Epithelial cell of prostate (primary cell): Measurements from ENCODE around the gene LNP1.
A peak's percentile ranks its signal among the peaks of the same experiment; 100 is the strongest.
"Not testable (repeated sequence)": the region's sequence is repeated elsewhere in the genome, so short reads cannot be mapped to it uniquely, and the experiment has no call there.

Source experiments
- DNase-seq: peaks from one replicate; pipeline ENCODE4 v3.0.0-alpha.2; 2011; ENCODE audit warnings: low read depth, low spot score
- H3K27ac ChIP-seq: fragments of 450-650 bp; 2 replicates; pipeline ENCODE4 v1.5.1; 2017; ENCODE audit warnings: mild to moderate bottlenecking

Gene LNP1

DNA sequence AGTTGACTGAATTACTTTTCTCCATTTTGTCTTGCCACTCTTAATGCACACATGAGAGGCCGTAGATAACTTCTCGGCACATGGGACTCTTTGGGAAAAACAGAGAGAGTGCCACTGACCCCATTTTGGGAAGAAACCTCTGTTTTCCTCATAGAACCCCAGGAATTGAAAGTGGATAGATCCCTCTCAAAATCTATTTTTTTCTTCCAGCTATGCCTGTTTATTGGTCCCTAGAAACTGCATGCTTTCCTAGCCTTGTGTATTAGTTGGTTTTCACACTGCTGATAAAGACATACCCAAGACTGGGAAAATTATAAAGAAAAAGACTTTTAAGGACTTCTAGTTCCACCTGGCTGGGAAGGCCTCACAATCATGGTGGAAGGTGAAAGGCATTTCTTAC is 67.3 kb downstream of the LNP1 start:
- no peak overlapping the region for H3K27ac ChIP-seq

DNA sequence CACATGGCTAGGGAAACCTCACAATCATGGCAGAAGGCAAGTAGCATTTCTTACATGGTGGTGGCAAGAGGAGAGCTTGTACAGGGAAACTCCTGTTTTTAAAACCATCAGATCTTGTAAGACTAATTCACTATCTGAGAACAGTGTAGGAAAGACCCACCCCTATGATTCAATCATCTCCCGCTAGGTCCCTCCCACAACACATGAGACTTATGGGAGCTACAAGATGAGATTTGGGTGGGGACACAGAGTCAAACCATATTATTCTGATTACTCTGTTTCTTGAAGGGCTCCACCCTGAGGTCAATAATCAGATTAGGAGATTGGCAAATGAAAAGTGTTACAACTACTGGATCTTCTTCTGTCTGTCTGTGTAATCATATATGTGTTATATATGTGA is 69.6 kb downstream of the LNP1 start:
- H3K27ac ChIP-seq, result no peak overlapping the region
- DNase-seq, result no peak

More for the DNA sequence above, 67.3 kb downstream of the LNP1 start:
- DNase-seq, result no peak

DNA sequence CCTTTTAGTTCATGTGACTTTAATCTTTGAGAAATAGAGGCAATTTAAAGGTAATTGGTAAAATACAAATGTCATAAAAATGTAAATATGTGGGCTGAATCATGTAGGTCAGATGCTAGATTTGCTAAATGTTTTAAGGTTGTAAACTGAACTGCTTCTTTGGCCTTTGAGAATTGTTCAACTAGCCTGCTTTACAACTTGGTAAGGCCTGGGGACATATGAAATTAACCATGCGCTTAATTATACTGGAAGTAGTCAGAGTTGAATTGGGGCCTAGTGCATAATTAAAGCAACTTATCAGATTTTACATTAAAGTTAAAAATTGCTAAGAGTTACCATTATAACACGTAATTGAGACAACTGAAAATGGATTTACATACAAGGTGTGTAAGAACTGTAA is 70.1 kb downstream of the LNP1 start:
- H3K27ac ChIP-seq, result no peak overlapping the region
- no peak for DNase-seq

DNA sequence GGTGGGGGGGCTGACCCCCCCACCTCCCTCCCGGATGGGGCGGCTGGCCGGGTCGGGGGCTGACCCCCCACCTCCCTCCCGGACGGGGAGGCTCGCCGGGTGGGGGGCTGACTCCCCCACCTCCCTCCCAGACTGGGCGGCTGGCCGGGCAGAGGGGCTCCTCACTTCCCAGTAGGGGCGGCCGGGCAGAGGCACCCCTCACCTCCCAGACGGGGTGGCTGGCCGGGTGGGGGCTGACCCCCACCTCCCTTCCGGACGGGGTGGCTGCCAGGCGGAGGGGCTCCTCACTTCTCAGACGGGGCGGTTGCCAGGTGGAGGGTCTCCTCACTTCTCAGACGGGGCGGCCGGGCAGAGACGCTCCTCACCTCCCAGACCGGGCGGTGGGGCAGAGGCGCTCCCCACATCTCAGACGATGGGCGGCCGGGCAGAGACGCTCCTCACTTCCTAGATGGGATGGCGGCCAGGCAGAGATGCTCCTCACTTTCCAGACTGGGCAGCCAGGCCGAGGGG is 76.6 kb downstream of the LNP1 start:
- DNase-seq, H3K27ac ChIP-seq: not testable (repeated sequence)

DNA sequence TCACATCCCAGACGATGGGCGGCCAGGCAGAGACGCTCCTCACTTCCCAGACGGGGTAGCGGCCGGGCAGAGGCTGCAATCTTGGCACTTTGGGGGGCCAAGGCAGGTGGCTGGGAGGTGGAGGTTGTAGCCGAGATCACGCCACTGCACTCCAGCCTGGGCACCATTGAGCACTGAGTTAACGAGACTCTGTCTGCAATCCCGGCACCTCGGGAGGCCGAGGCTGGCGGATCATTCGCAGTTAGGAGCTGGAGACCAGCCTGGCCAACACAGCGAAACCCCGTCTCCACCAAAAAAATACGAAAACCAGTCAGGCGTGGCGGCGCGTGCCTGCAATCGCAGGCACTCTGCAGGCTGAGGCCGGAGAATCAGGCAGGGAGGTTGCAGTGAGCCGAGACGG is 77.2 kb downstream of the LNP1 start:
- not testable (repeated sequence) for DNase-seq, H3K27ac ChIP-seq

DNA sequence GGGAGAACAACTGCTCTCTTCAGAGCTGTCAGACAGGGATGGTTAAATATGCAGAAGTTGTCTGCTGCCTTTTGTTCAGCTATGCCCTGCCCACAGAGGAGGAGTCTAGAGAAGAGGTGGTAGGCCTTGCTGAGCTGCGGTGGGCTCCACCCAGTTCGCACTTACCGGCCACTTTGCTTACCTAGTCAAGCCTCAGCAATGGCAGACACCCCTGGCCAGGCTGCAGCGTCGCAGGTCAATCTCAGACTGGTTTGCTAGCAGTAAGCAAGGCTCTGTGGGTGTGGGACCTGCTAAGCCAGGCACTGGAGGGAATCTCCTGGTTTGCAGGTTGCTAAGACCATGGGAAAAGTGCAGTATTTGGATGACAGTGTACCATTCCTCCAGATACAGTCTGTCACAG is 78.7 kb downstream of the LNP1 start:
- H3K27ac ChIP-seq, result no peak overlapping the region
- DNase-seq, result no peak

DNA sequence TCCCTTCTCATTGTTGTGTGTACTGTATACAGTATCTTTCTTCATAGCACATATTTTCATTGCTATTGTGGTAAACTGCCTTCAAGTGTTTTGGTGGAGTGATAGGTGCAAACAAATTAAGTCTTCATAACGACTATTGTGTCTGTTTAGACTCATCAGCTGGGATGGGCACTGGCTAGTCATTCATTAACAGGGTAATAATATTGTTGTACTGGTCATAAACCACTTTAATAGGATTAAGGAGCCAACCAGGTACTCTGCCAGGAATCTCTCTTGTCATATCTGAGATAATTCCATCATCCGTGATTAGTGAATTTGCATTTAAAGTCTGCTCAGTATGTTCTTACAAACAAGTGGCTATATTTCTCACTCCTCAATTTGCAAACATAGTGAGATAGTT is 80.8 kb downstream of the LNP1 start:
- DNase-seq, result no peak
- no peak overlapping the region for H3K27ac ChIP-seq

DNA sequence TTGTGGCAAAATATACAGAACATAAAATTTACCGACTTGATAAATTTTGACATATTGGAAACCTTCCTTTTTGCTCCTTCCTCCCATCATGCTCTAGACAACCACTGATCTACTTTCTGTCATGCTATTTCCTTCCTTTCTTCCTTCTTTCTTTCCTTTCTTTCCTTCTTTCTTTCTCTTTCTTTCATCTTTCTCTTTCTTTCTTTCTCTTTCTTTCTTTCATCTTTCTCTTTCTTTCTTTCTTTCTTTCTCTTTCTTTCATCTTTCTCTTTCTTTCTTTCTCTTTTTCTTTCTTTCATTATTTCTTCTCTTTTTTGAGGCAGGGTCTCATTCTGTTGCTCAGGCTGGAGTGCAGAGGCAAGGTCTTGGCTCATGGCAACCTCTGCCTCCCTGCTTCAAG is 82.2 kb downstream of the LNP1 start:
- no peak overlapping the region for H3K27ac ChIP-seq
- no peak for DNase-seq

DNA sequence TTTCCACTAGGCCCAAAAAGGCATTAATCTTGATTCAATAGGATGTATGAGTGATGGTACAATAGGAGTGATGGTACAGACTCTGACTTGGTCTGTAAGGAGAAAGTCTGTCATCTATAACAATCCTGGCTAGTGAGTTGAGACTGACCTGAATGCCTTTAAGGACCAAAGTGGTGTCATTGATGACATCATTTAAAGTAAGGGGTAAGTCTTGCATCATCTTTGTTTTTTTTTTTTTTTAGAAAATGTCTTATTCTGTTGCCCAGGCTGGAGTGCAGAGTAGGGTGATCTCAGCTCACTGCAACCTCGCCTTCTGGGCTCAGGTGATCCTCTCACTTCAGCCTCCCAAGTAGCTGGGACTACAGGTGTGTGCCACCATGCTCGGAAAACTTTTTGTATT is 85.5 kb downstream of the LNP1 start:
- H3K27ac ChIP-seq, result no peak overlapping the region
- DNase-seq, result no peak

DNA sequence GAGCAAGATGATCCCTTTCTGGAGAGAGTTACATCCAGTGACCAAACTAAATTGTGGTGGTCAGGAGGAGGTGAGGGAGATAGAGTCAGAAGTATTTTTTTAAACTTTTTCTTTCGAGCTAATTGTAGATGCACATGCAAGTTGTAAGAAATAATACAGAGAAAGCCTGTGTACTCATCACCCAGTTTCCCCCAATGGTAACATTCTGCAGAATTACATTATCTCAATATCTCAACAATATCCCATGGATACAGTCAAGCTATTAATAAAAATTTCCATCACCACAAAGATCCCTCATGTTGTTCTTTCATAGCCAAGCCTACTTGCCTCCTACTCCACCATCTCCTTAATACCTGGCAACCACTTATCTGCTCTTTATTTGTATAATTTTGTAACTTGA is 87.8 kb downstream of the LNP1 start:
- no peak overlapping the region for H3K27ac ChIP-seq

DNA sequence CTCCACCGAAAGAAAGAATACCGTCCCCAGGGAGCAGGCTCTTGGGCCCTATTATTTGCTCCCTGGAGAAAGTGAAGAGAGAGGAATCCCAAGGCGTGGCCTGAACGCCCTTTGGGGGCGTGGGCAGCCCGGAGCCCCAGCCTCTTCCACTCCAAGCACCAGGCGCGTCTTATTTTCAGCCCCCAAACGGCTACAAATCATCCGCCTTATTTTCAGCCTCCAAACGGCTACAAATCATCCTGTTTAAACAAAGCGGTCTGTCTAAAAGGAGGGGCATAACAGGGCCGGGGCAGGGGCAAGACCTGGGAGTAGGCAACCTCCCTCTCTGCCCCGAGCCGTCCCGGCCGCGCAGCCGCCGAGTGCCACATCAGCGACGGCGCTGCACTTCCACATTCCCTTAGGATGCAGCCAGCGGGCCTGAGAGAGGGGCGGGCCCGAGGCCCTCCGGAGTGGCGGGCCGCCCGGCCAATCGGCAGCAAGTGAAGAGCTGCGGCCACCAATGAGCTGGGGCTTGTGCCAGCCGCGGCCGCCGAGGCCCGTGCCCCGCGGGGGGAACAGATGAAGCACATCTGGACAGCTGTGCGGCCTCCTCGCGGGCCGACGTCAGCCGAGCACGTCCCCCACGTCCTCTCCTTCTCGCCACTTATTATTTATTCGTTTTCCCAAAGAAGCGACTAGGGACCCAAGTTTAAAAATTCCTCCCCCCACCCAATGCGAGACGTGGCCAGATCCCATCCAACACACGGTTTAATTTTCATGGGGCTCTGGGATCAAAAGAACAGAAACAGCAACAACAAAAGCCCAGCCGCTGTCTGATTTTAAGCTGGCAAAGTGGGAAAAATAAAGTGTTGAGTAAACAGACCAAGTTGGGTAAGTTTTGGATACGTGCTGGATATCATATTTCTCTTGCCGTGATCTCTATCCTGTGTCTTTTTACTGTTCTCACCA is 91.0 kb downstream of the LNP1 start, which contains the start of gene TMEM45A:
TMEM45A (plus strand) TSS at position 561 of the 948 bp plus-strand sequence. CDS start 62,593 bp downstream, outside the sequence.
- H3K27ac ChIP-seq, result peak within 1 kb of the TSS; percentile 50
- peak; percentile 68 for DNase-seq

More for the DNA sequence above, 87.8 kb downstream of the LNP1 start:
- no peak for DNase-seq

DNA sequence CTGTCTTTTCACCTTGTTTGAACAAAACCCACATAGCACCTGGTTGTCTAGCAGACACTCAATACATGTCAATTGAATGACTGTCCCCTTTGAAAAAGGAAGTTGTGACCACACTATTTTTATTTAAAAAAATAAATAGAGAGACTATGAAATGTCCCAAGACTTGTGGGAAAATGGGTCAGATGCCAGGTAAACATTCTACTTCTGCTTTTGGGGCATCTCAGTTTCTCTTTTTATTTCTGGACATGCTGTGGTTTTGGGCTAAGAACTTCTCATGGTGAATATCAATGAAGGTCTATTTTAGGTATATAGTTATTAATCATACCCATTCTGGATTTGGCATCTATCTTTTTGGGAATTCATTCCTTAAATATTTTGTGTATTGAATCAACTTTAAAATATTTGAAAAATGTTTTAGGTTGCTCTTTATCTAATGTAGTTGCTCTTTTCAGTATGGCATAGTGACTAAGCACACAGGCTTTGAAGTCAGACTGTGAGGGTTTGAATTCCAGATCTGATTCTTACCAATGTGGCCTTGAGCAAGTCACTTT is 95.4 kb downstream of the LNP1 start:
- no peak for DNase-seq
- peak overlapping the region; percentile 0 for H3K27ac ChIP-seq

DNA sequence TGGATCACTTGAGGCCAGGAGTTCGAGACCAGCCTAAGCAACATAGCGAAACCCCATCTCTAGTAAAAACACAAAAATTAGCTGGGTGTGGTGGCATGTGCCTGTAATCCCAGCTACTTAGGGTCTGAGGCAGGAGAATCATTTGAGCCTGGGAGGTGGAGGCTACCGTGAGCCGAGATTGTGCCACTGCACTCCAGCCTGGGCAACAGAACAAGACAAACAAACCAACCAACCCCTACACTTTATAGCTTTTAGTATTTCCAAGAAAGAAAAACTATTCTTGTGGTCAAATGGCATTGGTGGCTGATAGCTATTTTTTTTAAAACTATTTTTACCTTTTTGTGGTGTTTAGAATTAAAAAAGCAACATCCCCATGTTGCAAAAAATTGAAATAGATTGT is 98.3 kb downstream of the LNP1 start:
- no peak for DNase-seq
- no peak overlapping the region for H3K27ac ChIP-seq

DNA sequence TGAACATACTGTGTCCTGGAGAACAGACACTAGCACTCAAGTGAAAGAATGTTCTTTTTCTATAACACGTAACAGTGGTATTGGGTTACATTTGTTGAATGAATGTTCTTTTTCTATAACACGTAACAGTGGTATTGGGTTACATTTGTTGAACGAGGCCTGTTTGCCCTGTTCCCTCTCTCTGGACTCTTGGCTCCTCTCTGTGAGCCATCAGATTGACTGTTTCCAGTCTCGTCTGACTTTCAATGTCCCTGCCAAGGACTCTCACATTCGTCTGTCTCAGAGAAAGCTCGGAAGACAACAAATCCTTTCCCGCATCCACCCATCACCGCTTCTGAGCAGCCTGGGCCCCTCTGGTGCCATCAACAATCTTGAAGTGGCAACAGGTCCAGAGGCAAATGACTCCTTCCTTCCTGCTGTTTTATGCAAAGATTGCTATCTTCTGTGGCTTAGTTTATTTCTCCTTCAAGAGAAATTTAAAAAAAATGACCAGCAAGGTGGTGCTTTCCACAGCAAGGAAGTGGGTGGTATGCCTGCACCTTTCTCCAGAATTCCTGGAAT is 99.1 kb downstream of the LNP1 start:
- H3K27ac ChIP-seq, result no peak overlapping the region
- DNase-seq, result no peak

DNA sequence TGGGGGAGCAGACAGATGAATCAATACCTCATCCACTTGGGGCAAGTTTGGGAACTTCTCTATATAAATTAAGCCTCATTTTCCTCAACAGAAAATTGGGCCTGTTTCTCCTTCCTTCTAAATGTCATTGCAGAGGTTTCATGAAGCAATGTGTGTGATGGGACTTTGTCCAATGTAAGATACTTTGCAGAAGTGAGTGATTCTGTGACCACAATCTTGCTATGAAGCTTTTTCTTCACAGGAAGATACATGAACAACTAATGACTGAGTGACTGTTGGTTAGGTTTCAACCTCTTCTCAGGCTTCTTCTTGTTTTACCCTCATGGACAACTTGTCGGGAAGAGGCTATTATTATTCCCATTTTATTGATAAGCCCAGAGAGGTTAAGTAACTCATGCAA is 102.1 kb downstream of the LNP1 start:
- H3K27ac ChIP-seq, result no peak overlapping the region
- DNase-seq, result no peak
